Smooth muscle cell (in vitro differentiated cells): ENCODE results near the gene CACNA1G. TPM values are rescaled to one million over a fixed set of nuclear protein-coding genes. Genes with fewer than 3 reads are reported as not detected.

Experiments used
- DNase-seq: peaks from one replicate; lab custom pipeline; 2025; ENCODE audit not compliant: unreplicated experiment; lab: John Stamatoyannopoulos, UW
- H2AFZ ChIP-seq: fragments of 200-600 bp; sonication (generic); 2 replicates; pipeline ENCODE4 v1.6.0; 2016; ENCODE audit warnings: antibody characterized with exemption, low read depth, mild to moderate bottlenecking
- H3F3A ChIP-seq: fragments of 200-600 bp; sonication (generic); 2 replicates; pipeline ENCODE4 v1.6.0; 2017; ENCODE audit warnings: antibody characterized with exemption, low read depth
- H3K27ac ChIP-seq: fragments of 200-600 bp; sonication (generic); 2 replicates; pipeline ENCODE4 v1.5.1; 2016; ENCODE audit warnings: low read depth, mild to moderate bottlenecking
- H3K27me3 ChIP-seq: fragments of 200-600 bp; sonication (generic); 2 replicates; pipeline ENCODE4 v1.6.1; 2016; ENCODE audit warnings: low read depth, mild to moderate bottlenecking
- H3K36me3 ChIP-seq: fragments of 200-600 bp; sonication (generic); 2 replicates; pipeline ENCODE4 v1.5.1; 2016; ENCODE audit warnings: low read depth
- H3K4me1 ChIP-seq: fragments of 200-600 bp; sonication (generic); 2 replicates; pipeline ENCODE4 v1.5.1; 2016; ENCODE audit warnings: low read depth
- H3K4me2 ChIP-seq: fragments of 200-600 bp; sonication (generic); 2 replicates; pipeline ENCODE4 v1.6.0; 2016; ENCODE audit warnings: mild to moderate bottlenecking
- H3K4me3 ChIP-seq: fragments of 200-600 bp; sonication (generic); 2 replicates; pipeline ENCODE4 v1.5.1; 2016; ENCODE audit warnings: mild to moderate bottlenecking
- H3K79me2 ChIP-seq: fragments of 200-600 bp; sonication (generic); 2 replicates; pipeline ENCODE4 v1.6.0; 2016; ENCODE audit warnings: low read depth, mild to moderate bottlenecking
- H3K9ac ChIP-seq: fragments of 200-600 bp; sonication (generic); 2 replicates; pipeline ENCODE4 v1.6.0; 2016; ENCODE audit warnings: low read depth
- H3K9me3 ChIP-seq: fragments of 200-600 bp; sonication (generic); replicated peaks from 2 replicates; pipeline ENCODE4 v1.5.1; 2016; ENCODE audit warnings: low read depth
- H4K20me1 ChIP-seq: fragments of 200-600 bp; sonication (generic); 2 replicates; pipeline ENCODE4 v1.6.0; 2016; ENCODE audit warnings: low read depth
- CTCF ChIP-seq: fragments of 200-600 bp; sonication (generic); IDR thresholded peaks from 2 replicates; pipeline ENCODE4 v1.5.1; 2017; ENCODE audit warnings: borderline replicate concordance, mild to moderate bottlenecking, antibody characterized with exemption; ENCODE audit not compliant: insufficient read depth, poor library complexity, severe bottlenecking
- WGBS: methylation state at CpG from one replicate; pipeline ENCODE4 v1.1.7; 2016; ENCODE audit warnings: low lambda C conversion rate; 5-methylcytosine and 5-hydroxymethylcytosine counted together
- polyA plus RNA-seq: library from polyadenylated mRNA; unstranded; fragments of >200 nt; fragmentation: Nextera tagmentation; extraction: Ambion mirVana; gene quantifications from 2 replicates; pipeline ENCODE4 v1.2.1, GENCODE V29; 2016
- total RNA-seq: library from RNA; depleted of rRNA; stranded (reverse); fragments of >200 nt; gene quantifications from 2 replicates; pipeline ENCODE4 v1.2.3, GENCODE V29; 2014

Gene CACNA1G
- total and polyA plus RNA-seq, 2 experiments from 2014 or later = 1.6 to 1.7 TPM

GRCh38 chr17:50578173-50578572 is 17.7 kb downstream of the CACNA1G start:
- no peaks in the 10 kb centered on the region for H3K9me3 ChIP-seq
- WGBS = 91% methylated on average over 16 of the region's 16 CpGs
- no peak for DNase-seq
- H3K4me2 ChIP-seq = no peak overlapping the region
- H3F3A ChIP-seq = no peaks in the 10 kb centered on the region
- TF ChIP-seq CTCF = no peak
- H3K4me3 ChIP-seq = no peak overlapping the region
- H2AFZ ChIP-seq = no peak overlapping the region
- H3K36me3 ChIP-seq = no peaks in the 10 kb centered on the region
- no peak overlapping the region for H3K27ac ChIP-seq
- no peaks in the 10 kb centered on the region for H3K79me2 ChIP-seq
- no peaks in the 10 kb centered on the region for H3K27me3 ChIP-seq
- H3K9ac ChIP-seq = no peak overlapping the region
- no peaks in the 10 kb centered on the region for H3K4me1 ChIP-seq
- H4K20me1 ChIP-seq = no peaks in the 10 kb centered on the region

- Histone ChIP-seq H3K9ac (no peak overlapping the region), H3K27ac (no peak overlapping the region), H2AFZ (no peak overlapping the region), H3F3A (no peaks in the 10 kb centered on the region), H3K4me1 (no peaks in the 10 kb centered on the region), H3K79me2 (no peaks in the 10 kb centered on the region), H3K4me3 (no peak overlapping the region), H3K4me2 (no peak overlapping the region), H3K27me3 (no peaks in the 10 kb centered on the region), H3K9me3 (no peaks in the 10 kb centered on the region), H4K20me1 (no peaks in the 10 kb centered on the region), H3K36me3 (no peaks in the 10 kb centered on the region)
- WGBS = 85% methylated on average over 7 of the region's 7 CpGs
- no peak for DNase-seq
- no peak for TF ChIP-seq CTCF
Observed at GRCh38 chr17:50579399-50579798, 18.9 kb downstream of the CACNA1G start.

GRCh38 chr17:50580646-50581045 is 20.1 kb downstream of the CACNA1G start:
- no peak overlapping the region for H3K9ac ChIP-seq
- no peaks in the 10 kb centered on the region for H3K36me3 ChIP-seq
- H3K9me3 ChIP-seq = no peaks in the 10 kb centered on the region
- 93% methylated on average over 9 of the region's 9 CpGs for WGBS
- no peak for TF ChIP-seq CTCF
- H3K4me1 ChIP-seq = no peaks in the 10 kb centered on the region
- H3K79me2 ChIP-seq = no peaks in the 10 kb centered on the region
- H3K4me2 ChIP-seq = no peak overlapping the region
- no peak overlapping the region for H2AFZ ChIP-seq
- H3K4me3 ChIP-seq = no peak overlapping the region
- no peak overlapping the region for H3K27ac ChIP-seq
- H3F3A ChIP-seq = no peaks in the 10 kb centered on the region
- no peaks in the 10 kb centered on the region for H4K20me1 ChIP-seq
- DNase-seq = no peak
- no peaks in the 10 kb centered on the region for H3K27me3 ChIP-seq

- no peak for TF ChIP-seq CTCF
- H3K27me3 ChIP-seq = no peaks in the 10 kb centered on the region
- H4K20me1 ChIP-seq = no peaks in the 10 kb centered on the region
Observed at GRCh38 chr17:50581316-50581715, 20.8 kb downstream of the CACNA1G start.

More at GRCh38 chr17:50581316-50581715, 20.8 kb downstream of the CACNA1G start:
- no peak overlapping the region for H3K27ac ChIP-seq
- no peaks in the 10 kb centered on the region for H3K9me3 ChIP-seq
- H2AFZ ChIP-seq = no peak overlapping the region
- H3K4me2 ChIP-seq = no peak overlapping the region
- H3K4me1 ChIP-seq = no peaks in the 10 kb centered on the region
- no peaks in the 10 kb centered on the region for H3K79me2 ChIP-seq
- no peak overlapping the region for H3K4me3 ChIP-seq
- no peak for DNase-seq
- 95% methylated on average over 10 of the region's 12 CpGs for WGBS
- no peaks in the 10 kb centered on the region for H3K36me3 ChIP-seq
- H3F3A ChIP-seq = no peaks in the 10 kb centered on the region
- no peak overlapping the region for H3K9ac ChIP-seq
